ENCODE results near the gene THRB.
A peak's percentile ranks its signal among the peaks of the same experiment; 100 is the strongest.

DNA sequence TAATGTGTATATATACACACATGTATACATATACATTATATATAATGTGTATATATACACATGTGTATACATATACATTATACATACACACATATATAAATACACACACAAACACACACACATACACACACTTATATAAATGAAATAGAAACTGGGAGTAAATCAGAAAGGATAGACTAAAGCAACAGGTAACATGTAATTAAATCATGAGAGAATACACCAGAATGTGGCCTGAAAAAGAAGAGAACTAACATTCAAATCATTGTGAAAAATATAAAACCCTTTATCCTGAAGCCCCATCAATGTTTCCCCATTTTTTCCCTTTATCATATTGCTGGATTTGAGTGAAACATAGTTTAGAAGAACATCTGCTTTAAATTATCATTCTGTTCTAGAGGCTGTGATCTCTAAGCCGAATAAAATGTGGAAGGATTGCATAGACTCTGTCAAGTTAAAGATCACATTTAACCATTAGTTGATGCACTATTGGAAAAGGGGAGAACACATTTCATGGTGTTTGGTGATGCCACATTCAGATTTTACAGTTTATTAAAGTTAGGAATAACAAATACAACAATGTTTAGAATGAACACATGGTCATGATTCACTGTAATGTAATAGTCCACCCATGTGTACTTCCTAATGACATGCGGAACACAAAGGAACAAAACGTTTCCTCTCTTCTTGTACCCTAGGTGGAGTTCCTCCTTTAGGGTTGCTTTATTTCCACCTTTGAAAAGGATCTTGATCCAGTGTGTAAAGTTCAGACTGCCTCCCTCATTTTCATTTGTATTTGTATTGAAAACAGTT lies 12.5 kb upstream of the THRB start:
- TF ChIP-seq, protein P1, sequence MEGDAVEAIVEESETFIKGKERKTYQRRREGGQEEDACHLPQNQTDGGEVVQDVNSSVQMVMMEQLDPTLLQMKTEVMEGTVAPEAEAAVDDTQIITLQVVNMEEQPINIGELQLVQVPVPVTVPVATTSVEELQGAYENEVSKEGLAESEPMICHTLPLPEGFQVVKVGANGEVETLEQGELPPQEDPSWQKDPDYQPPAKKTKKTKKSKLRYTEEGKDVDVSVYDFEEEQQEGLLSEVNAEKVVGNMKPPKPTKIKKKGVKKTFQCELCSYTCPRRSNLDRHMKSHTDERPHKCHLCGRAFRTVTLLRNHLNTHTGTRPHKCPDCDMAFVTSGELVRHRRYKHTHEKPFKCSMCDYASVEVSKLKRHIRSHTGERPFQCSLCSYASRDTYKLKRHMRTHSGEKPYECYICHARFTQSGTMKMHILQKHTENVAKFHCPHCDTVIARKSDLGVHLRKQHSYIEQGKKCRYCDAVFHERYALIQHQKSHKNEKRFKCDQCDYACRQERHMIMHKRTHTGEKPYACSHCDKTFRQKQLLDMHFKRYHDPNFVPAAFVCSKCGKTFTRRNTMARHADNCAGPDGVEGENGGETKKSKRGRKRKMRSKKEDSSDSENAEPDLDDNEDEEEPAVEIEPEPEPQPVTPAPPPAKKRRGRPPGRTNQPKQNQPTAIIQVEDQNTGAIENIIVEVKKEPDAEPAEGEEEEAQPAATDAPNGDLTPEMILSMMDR (IDR thresholded peaks at IDR 0.05) = no peak
- no peak for TF ChIP-seq POLR2AphosphoS5 (IDR thresholded peaks at IDR 0.05)
- no peak for TF ChIP-seq POLR2A (IDR thresholded peaks at IDR 0.05)
- peak in 1 of 4 donors; percentile 8 for TF ChIP-seq EP300 (IDR thresholded peaks at IDR 0.05)

All from upper lobe of left lung (tissue), 4 donors.